Uterus (tissue), 2 donors: Measurements from ENCODE around the gene SRC.

Experiments
- POLR2A ChIP-seq, 2 donors: fragments of 450-650 bp; IDR thresholded peaks; one replicate each; pipeline ENCODE4 v1.6.1; 2016; ENCODE audit warnings: antibody characterized with exemption in 2 of 2, mild to moderate bottlenecking in 1 of 2, moderate library complexity in 1 of 2
- TF ChIP-seq, protein P1 (sequence below), 4 experiments: fragments of 200-600 bp in 2 of 4; fragments of 450-650 bp in 2 of 4; sonication (generic) in 2 of 4; IDR thresholded peaks; one replicate each; pipeline ENCODE4 v1.5.1; 2016 to 2019; ENCODE audit warnings: antibody characterized with exemption in 4 of 4, mild to moderate bottlenecking in 2 of 4, moderate library complexity in 1 of 4

DNA sequence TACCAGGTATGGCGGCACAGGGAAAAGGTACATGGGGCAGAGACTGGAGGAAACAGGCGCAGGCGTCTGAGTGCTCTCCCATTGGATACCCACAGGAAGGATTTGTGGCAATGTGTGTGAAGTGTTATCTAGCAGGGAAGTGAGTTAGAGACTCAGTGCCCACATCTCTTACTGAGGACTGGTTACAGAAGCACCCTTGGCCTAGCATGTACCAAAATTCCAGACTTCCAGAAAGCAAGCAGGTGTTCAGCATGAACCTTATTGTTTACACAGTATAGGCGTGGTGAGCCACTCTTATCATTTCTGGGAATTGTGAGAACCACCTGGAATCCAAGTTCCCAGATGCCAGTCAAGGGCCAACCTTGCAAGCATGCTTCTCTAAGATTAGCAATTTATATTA is 42.3 kb upstream of the SRC start:
- TF ChIP-seq, protein P1, sequence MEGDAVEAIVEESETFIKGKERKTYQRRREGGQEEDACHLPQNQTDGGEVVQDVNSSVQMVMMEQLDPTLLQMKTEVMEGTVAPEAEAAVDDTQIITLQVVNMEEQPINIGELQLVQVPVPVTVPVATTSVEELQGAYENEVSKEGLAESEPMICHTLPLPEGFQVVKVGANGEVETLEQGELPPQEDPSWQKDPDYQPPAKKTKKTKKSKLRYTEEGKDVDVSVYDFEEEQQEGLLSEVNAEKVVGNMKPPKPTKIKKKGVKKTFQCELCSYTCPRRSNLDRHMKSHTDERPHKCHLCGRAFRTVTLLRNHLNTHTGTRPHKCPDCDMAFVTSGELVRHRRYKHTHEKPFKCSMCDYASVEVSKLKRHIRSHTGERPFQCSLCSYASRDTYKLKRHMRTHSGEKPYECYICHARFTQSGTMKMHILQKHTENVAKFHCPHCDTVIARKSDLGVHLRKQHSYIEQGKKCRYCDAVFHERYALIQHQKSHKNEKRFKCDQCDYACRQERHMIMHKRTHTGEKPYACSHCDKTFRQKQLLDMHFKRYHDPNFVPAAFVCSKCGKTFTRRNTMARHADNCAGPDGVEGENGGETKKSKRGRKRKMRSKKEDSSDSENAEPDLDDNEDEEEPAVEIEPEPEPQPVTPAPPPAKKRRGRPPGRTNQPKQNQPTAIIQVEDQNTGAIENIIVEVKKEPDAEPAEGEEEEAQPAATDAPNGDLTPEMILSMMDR (IDR thresholded peaks at IDR 0.05): no peak
- TF ChIP-seq POLR2A (IDR thresholded peaks at IDR 0.05): no peak
